Testis (tissue), 3 donors: ENCODE measurements around the gene PCNT. TPM values are rescaled to one million over a fixed set of nuclear protein-coding genes. Genes with fewer than 3 reads are reported as not detected.
A peak's percentile ranks its signal among the peaks of the same experiment; 100 is the strongest.

ENCODE experiments used
- DNase-seq: peaks from one replicate; pipeline ENCODE4 v3.0.0-alpha.2; 2019
- H3K27ac ChIP-seq, 2 donors: fragments of 200-600 bp; sonication (generic); one replicate each; pipeline ENCODE4 v1.5.1; 2019
- H3K27me3 ChIP-seq: fragments of 200-600 bp; sonication (generic); one replicate; pipeline ENCODE4 v1.5.1; 2019
- H3K36me3 ChIP-seq: fragments of 200-600 bp; sonication (generic); one replicate; pipeline ENCODE4 v1.5.1; 2017; ENCODE audit warnings: low read depth; ENCODE audit errors: missing control alignments
- H3K4me1 ChIP-seq: fragments of 200-600 bp; sonication (generic); one replicate; pipeline ENCODE4 v1.5.1; 2019
- H3K4me3 ChIP-seq, 2 donors: fragments of 200-600 bp; sonication (generic); one replicate each; pipeline ENCODE4 v1.5.1; 2017 to 2019
- H3K9me3 ChIP-seq: fragments of 200-600 bp; sonication (generic); one replicate; pipeline ENCODE4 v1.5.1; 2017
- CTCF ChIP-seq, 3 experiments: fragments of 450-650 bp in 2 of 3; fragments of 200-600 bp in 1 of 3; sonication (generic) in 1 of 3; IDR thresholded peaks; one replicate each; pipeline ENCODE4 v1.5.1; 2016 to 2019; ENCODE audit warnings: antibody characterized with exemption in 3 of 3, mild to moderate bottlenecking in 2 of 3, moderate library complexity in 1 of 3
- POLR2A ChIP-seq: fragments of 450-650 bp; IDR thresholded peaks from one replicate; pipeline ENCODE4 v1.6.1; 2017; ENCODE audit warnings: antibody characterized with exemption, mild to moderate bottlenecking, moderate library complexity
- WGBS, 2 donors: methylation state at CpG; one replicate each; pipeline ENCODE4 v1.1.5; 2018; 5-methylcytosine and 5-hydroxymethylcytosine counted together
- intact Hi-C: fragments of 100-400 bp; cut with DNase I; formaldehyde crosslinking; loops from one replicate; pipeline ENCODE4 v1.15.1; 2023; ENCODE audit warnings: low total_unique reads
- polyA plus RNA-seq: library from polyadenylated mRNA; stranded (reverse); fragments of 350-450 nt; fragmentation: Illumina TruSeq; extraction: RNeasy Lipid Tissue Mini Kit (QIAGEN cat#74804); gene quantifications from one replicate; pipeline ENCODE4 v1.2.3, GENCODE V29; 2014; ENCODE audit warnings: low read depth, low replicate concordance; ENCODE audit not compliant: insufficient read depth
- total RNA-seq, 2 donors: library from RNA; depleted of rRNA; stranded (reverse); fragments of >200 nt; gene quantifications; one replicate each; pipeline ENCODE4 v1.2.3, GENCODE V29; 2016

The PCNT gene
- total and polyA plus RNA-seq, 3 donors from 2014 or later: 44.7 to 169 (median 116) TPM

GRCh38 chr21:46346296-46347202 is 22.6 kb downstream of the PCNT start:
- intact Hi-C loops: no loop called here
- Histone ChIP-seq H3K9me3 (no peaks in the 10 kb centered on the region), H3K4me1 (no peaks in the 10 kb centered on the region), H3K27me3 (no peaks in the 10 kb centered on the region), H3K4me3 (no peak overlapping the region), H3K36me3 (no peaks in the 10 kb centered on the region), H3K27ac (no peak overlapping the region)
- TF ChIP-seq POLR2A: no peak
- TF ChIP-seq CTCF (IDR thresholded peaks at IDR 0.05): no peak
- WGBS, 2 donors: 83 to 92% methylated on average over 15 to 34 of the region's 34 CpGs
- DNase-seq: peak; percentile 69

GRCh38 chr21:46347203-46347550 is 23.2 kb downstream of the PCNT start:
- DNase-seq: no peak
- no peaks in the 10 kb centered on the region for H3K4me1 ChIP-seq
- TF ChIP-seq POLR2A (no peak), CTCF (IDR thresholded peaks at IDR 0.05) (no peak)
- 75 to 76% methylated on average over 10 of the region's 10 CpGs for WGBS, 2 donors
- intact Hi-C loops: no loop called here
- H3K9me3 ChIP-seq: no peaks in the 10 kb centered on the region
- no peak overlapping the region for H3K27ac ChIP-seq
- no peak overlapping the region for H3K4me3 ChIP-seq
- H3K36me3 ChIP-seq: no peaks in the 10 kb centered on the region
- H3K27me3 ChIP-seq: no peaks in the 10 kb centered on the region

- Histone ChIP-seq H3K4me1 (no peaks in the 10 kb centered on the region), H3K27me3 (no peaks in the 10 kb centered on the region), H3K27ac (no peak overlapping the region), H3K36me3 (no peaks in the 10 kb centered on the region), H3K9me3 (no peaks in the 10 kb centered on the region), H3K4me3 (no peak overlapping the region)
- no peak for DNase-seq
- intact Hi-C loops: no loop called here
- WGBS, 2 donors: 67 to 87% methylated on average over 2 to 12 of the region's 12 CpGs
- TF ChIP-seq CTCF (IDR thresholded peaks at IDR 0.05): no peak
- TF ChIP-seq POLR2A: no peak
Measured at GRCh38 chr21:46347791-46348381, 23.9 kb downstream of the PCNT start.

GRCh38 chr21:46349134-46349760 is 25.3 kb downstream of the PCNT start:
- H3K27me3 ChIP-seq: no peaks in the 10 kb centered on the region
- no peaks in the 10 kb centered on the region for H3K9me3 ChIP-seq
- DNase-seq: no peak
- no peaks in the 10 kb centered on the region for H3K4me1 ChIP-seq
- H3K27ac ChIP-seq: no peak overlapping the region
- 94 to 97% methylated on average over 17 of the region's 17 CpGs for WGBS, 2 donors
- no peak overlapping the region for H3K4me3 ChIP-seq
- H3K36me3 ChIP-seq: no peaks in the 10 kb centered on the region
- TF ChIP-seq CTCF (IDR thresholded peaks at IDR 0.05): no peak
- no peak for TF ChIP-seq POLR2A
- intact Hi-C loops: no loop called here
